GM12875 (cell line): ENCODE data around the gene BBS9.

Experiments used
- H3K4me3 ChIP-seq: one replicate; pipeline ENCODE4 v1.5.1; 2011; ENCODE audit warnings: low read depth, low read length, control low read depth
- TF ChIP-seq, protein P1 (sequence below): IDR thresholded peaks from 2 replicates; pipeline ENCODE4 v1.5.1; 2011; ENCODE audit warnings: low read depth, mild to moderate bottlenecking, control low read depth, inconsistent platforms, low read length, moderate library complexity, borderline replicate concordance; ENCODE audit not compliant: insufficient read depth

BBS9 gene

DNA sequence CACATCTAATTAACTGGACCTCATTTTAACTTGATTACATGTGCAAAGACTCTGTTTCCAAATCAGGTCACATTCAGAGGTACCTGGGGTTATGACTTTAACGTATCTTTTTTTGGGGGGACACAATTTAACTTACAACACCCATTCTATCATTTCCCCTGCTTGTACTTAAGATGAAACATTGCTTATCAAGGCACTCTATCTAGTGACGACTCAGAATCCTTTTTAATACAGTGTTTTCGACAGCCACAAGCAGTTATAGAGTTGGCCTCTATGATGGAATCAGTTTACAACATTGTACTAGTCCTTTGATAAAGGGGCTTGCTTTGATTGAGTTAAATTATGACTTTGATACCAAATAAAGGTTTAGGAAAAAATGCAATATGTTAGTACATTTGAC lies 22.7 kb downstream of the BBS9 start:
- H3K4me3 ChIP-seq: no peak overlapping the region
- TF ChIP-seq, protein P1, sequence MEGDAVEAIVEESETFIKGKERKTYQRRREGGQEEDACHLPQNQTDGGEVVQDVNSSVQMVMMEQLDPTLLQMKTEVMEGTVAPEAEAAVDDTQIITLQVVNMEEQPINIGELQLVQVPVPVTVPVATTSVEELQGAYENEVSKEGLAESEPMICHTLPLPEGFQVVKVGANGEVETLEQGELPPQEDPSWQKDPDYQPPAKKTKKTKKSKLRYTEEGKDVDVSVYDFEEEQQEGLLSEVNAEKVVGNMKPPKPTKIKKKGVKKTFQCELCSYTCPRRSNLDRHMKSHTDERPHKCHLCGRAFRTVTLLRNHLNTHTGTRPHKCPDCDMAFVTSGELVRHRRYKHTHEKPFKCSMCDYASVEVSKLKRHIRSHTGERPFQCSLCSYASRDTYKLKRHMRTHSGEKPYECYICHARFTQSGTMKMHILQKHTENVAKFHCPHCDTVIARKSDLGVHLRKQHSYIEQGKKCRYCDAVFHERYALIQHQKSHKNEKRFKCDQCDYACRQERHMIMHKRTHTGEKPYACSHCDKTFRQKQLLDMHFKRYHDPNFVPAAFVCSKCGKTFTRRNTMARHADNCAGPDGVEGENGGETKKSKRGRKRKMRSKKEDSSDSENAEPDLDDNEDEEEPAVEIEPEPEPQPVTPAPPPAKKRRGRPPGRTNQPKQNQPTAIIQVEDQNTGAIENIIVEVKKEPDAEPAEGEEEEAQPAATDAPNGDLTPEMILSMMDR: no peak

DNA sequence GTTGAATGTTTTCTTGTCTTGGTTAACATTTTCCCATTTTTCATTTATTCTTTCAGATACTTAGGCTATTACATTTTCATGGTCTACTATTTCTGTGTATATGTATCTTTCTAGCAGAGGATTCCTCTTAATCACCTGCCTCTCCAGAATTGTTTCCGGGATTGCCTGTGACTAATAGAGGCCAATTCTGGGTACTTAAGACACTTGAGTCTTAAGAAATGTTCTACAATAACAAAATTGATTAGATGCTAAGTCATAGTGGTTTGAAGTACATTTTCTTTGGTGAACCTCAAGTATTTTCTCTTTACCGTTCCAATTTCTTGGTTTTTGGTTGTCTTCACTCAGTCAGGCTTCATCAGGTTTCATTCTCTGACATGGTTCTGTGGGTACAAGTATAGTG lies 26.4 kb downstream of the BBS9 start:
- no peak overlapping the region for H3K4me3 ChIP-seq
- TF ChIP-seq, protein P1: no peak

DNA sequence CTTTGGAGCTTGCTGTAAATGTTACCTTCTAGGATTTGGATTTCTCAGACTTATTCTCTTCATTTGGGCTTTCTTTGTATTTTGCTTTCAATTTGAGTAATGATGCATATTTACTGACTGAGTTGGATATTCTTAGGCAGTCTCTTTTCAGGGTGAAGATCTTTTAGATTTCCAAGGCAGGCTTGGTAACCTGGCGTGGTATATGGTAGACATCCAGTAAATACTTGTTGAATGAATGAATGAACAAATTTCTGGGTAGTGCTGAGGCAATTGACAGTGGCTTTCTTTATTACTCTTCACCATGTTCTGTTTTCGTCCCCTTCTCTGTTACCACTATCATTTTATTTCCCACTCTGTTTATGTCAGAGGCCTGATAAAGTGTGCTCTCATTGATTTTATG lies 27.1 kb downstream of the BBS9 start:
- H3K4me3 ChIP-seq: no peak overlapping the region
- TF ChIP-seq, protein P1: no peak

DNA sequence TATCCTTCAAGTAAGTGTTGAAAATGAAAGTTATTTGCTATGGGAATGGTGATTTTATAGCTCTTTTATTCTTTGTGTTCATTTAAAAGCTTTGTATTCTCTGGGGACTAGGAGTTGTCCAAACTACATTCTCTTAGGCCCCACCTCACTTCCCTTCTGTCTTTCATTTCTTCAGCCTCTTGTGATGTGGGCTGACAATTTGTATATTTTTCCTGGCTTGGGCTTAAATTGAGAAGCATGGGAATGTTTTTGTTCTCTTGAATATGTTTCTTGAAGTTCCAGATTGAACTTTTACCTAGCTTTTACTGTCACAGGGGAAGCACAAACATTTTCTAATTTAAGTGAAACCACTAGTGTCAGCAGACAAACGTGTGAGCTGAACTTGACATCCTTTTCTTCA lies 27.9 kb downstream of the BBS9 start:
- TF ChIP-seq, protein P1: no peak
- no peak overlapping the region for H3K4me3 ChIP-seq

DNA sequence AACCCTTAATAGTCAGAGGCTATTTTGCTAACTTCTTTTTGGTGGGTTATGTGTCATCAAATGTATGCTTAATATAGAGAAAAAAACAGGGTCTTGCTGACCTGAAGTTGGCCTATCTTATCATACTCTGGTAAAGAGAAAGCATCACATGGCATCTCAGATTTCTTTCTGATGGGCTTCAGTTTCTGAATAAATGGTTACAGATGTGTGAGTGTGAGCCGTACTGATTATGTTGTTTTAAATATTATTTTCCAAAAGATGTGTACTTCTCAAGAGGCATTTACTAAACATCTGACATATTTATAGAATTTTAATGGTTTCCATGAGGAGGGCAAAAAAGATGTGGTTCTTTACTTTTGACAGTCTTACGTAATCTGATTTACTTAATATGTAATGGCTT lies 28.4 kb downstream of the BBS9 start:
- TF ChIP-seq, protein P1: no peak

DNA sequence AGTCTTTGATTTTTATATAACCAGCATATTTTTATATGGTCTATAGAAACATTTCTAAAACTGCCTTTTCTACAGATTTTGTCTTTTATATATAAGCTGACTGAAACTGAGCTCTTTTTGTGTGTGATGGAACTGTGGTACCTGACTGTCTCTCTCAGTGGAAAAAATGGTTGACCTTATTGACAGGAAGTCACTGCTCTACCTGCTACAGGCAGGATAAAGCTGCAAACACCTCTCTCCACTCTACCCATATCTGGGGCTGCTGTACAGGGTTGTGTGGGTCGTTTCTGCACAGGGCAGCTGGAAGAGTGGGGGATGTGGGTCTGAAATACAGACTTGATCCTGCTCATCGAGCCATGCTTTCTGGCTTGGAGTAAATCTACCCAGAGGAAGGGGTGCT lies 48.5 kb downstream of the BBS9 start:
- TF ChIP-seq, protein P1: no peak
- no peak overlapping the region for H3K4me3 ChIP-seq

More for the DNA sequence above, 28.4 kb downstream of the BBS9 start:
- H3K4me3 ChIP-seq: no peak overlapping the region

DNA sequence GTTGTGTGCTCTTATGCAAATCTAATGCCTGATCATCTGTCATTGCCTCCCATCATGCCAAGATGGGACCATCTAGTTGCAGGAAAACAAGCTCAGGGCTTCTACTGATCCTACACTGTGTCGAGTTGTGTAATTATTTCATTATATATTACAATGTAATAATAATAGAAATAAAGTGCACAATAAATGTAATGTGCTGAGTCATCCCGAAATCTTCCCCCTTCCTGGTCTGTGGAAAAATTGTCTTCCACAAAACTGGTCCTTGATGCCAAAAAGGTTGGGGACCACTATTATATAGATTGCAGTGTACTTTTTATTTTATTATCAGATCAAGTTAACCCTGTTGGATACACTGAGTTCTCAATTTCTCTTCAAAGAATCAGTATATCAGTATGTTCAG lies 50.2 kb downstream of the BBS9 start:
- H3K4me3 ChIP-seq: no peak overlapping the region
- TF ChIP-seq, protein P1: no peak
